ENCODE data around the gene RAI2.

Gene RAI2

DNA sequence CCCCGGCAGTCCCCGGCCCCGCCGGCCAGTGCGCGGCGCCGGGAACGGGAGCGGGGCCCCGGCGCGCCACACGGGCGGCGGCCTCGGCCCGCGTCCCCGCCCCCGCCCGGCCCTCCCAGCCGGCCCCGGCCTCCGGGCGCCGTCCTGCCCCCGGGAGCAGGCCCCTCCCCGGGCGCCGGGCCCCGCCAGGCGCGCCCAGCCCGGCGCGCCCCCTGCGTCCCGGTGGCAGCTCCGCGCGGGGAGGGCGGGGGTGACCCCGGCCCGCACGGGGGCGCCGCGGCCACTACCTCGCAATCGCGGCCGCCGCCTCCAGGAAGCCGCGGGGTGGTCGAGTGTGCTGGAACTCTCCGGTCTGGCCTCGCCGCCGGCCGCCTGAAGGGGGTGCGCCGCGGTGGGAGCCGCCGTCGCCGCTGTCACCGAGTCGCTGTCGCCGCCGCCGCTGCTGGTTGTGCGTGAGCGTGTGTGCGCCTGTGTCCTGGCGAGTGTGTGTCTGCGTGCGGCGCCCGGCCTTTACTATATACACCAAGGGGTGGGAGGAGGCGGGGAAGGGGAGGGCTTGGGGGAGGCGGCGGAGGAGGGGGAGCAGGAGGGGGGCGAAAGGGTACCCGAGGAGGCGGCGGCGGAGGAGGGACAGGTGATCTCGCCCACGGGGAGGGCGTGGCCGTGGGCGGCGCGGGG lies at the start of gene RAI2:
Gene RAI2 (minus strand): TSS at position 488 of the 678 bp plus-strand sequence. CDS start 59,288 bp downstream, outside the sequence.
- no peak for DNase-seq (ENCODE audit: low spot score)

DNA sequence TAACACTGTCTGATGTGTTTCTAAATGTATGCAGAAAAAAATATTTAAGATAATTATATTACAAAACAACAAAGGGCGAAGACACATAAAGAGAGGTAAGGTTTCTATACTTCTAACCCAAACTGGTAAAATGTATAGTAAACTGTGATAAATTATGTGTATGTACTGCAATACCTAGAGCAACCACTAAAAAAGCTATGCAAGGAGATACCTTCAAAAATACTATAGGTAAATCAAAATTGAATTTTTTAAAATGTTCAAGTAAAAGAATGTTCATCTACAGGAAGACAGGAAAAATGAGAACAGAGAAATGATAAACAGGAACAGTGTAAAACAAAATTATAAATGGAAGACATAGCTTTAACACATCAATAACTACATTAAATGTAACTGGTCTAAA lies 27.3 kb upstream of the RAI2 start:
- DNase-seq (ENCODE audit: low spot score), result no peak

DNA sequence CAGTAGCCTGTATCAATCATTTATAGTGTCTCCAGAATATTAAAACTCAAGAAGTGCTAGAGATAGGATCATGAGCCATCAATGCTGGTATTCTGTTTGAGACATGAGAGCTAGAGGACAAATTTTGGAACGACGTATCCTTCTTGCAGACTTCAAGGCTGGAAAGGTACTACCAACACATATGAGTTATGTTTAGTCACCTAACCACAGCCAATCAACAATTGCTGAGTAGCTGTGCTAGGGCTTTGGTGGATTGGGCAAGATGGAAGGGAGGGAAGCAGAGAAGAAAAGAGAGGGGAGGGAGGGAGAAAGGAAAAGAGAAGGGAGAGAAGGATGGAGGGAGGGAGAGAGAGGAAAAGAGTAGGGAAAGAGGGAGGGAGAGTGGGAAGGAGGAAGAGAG lies 21.6 kb upstream of the RAI2 start:
- DNase-seq (ENCODE audit: low spot score), result no peak

DNA sequence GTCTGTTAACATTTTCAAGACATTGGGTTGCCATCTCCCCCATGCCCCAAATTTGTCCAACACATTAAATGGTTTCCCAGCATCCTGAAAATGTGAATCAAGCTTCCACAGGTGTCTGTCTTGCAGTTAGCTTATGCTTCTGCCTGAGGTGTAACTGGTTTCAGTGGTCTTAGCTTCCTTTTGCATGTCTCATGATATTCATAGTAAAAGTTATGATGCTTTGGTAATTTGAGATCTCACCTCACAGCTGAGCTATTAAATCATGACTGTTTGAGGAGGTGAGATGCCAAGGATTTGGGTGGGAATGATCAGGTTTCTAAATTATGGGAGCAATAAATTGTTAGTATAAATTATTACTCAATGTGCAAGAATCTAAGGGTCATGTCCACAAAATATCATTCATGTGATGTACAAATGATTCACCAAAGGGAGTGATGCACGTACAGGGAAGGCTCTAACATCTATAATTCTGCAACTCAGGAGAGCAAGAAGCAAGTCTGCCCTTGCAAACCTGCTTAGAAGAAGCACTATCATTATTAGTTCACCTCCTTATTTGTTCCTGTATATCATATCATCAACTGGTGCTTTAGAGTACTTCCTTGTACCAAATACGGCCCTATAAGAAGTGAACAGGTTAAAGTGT lies 17.1 kb upstream of the RAI2 start:
- DNase-seq (ENCODE audit: low spot score), result no peak

DNA sequence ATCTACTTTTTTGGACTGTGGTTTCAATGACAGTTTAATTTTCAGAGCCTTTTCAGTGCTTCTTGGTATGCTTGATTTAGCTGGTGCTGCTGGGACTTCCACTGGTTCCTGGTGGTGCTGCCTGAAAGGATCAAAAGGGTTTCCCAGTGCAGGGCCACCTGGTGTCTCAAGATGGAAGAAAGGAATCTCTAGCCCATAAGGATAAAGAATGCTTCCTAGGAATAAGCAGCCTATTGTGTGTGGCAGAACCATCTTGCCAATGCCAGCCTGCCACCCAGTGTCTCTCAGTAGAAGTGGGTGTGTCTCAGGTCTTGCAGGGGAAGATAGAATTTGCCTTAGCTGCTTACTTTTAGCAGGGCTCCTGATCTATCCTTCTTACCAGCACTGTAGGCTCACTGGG lies 15.0 kb upstream of the RAI2 start:
- DNase-seq (ENCODE audit: low spot score), result no peak

DNA sequence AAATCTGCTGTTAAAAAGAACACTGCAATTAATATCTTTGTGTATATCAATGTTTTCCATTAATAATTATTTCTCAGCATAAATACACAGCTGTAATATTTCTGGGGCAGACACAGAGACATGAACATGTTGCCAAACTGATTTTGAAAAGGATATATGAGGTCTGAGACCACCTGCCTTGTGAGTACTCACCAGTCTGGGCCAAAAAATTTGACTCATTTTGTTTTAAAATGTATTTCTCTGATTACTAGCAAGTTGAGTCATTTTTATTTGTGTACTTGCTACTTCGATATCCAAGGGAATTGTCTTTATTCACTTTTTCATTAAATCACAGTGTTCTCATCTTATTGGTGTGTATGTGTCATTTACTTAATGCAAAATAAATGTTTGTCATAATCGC lies 8.5 kb upstream of the RAI2 start:
- DNase-seq (ENCODE audit: low spot score), result no peak

DNA sequence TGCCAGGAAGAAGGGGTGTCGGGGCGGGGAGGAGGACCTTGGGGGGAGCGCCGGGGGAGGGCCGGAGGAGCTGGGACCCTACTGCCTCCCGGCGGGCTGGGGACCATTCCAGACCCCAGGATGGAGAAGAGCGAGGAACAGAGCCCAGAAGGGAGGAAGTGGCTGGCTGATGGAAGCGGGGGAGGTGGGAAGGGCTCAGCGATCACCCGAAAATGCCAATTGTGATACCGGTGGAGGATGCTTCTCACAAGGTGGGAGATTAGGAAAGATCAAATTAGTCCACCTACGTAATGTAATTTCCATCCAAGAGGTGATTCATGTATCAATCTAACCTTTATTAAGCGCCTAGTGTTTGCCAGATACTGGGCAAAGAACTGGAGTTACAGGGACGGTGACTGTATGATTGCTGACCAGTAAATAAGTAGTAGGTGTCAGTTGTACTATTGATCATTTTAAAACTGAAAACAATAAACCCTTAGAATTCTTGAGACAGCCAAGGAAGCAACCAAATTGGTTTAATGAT lies 452 bp upstream of the RAI2 start:
- DNase-seq (ENCODE audit: low spot score), result no peak

DNA sequence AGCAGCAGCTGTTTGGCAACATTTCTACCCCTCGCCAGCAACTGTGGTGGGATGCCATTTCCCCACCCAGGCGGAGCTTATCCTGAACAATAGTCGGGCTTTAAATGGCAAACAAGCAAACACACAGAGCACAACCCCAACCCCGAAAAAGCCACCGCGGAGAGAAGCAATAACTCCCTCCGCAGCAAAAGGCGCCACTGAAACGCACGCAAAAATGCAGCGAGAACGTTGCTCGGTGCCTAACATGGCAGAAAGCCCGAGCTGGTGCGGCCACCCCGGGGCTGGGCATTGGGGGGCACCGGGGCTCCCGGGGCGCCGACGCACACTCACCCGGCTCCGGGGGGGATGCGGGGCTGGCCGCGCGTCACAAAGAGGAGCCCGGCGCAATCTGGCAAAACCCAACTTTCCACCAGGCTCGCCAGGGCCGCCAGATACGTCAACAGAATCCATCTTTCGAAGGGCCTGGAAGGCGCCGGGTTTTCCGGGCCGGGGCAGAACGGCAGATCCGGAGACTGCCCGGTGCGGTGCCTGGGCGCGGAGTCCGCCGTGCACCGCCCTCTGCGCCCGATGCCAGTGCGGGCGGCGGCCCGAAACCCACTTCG lies 818 bp downstream of the RAI2 start:
- DNase-seq (ENCODE audit: low spot score), result no peak

DNA sequence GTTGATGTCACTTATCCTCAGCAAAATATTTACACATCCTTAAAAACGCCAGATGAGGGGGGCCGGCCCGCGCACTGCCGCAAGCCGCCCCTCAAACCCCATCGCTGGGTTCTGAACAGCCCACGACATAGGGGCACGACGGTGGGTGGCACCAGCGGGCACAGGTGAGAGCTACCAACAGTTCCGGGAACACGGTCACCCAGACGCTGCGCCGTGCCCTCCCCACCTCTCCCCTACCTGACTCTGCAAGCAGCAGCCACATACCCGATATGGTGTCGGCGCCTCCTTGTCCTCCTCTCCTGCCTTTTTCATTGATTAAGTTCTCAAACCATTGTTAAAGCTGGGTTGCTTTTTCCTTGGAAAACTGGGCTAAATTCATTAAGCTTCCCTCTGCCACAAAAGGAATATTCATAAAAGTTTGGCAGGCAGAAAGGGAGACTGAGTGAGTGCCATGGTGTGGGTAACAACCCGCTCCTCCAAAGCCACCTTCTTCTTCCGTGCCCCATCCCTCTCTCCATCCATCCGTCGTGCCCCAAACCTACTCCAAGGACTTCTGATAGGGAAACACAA lies 1.4 kb downstream of the RAI2 start:
- no peak for DNase-seq (ENCODE audit: low spot score)

DNA sequence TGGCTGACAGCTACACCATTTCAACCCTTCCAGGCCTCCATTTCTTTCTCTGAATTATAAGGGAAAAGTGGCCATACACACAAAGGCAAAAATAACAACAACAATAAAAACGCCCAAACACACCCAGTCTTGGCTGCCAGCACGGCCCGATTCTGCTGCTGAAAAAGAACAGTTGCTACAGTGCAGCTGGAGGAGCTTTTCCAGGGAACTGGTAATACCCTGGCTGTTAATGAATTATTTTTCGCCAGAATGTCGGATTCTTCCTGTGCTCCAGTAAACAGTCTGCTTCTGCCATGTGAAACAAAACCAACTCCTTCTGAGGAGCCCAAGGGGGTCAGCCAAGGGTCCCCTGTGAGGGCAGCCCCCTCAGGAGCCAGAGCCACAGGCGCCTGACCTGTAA lies 6.6 kb downstream of the RAI2 start:
- DNase-seq (ENCODE audit: low spot score), result no peak

DNA sequence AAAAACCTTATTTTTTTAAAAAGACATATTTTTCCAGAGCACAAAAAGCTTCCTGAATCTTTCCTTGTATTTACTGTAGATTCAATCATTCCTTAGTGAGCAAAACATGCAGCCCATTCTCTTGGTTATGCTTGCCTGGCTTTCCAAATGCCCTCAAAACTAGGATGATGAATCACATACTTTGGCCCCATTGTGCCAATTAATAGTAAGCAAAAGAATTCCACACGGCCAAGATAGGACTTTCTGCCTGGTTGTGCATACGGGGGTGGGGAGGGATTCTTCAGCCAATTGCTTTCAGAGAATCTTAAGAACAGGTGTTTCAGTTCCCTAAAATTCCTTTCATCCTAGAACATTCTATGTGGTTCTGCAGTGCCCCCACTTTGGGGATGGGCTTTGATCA lies 7.0 kb downstream of the RAI2 start:
- DNase-seq (ENCODE audit: low spot score), result no peak

DNA sequence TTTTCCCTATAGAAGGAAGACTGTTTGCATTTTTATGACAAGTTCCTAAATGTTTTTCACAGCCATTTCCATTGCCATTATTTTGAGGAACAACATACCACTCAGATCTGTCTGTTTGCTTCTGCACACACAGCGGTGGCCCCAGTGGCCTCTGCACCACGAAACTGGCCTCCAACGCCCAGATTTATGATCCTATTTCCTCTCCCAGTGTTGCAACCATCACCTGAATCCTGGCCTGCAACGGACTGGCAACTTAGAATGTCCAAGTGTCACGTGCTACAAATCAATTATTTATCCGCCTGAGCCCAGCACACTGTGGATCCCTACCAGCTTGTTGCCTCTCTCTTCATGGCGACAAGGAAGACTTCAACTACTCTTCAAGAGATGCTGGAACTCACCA lies 9.2 kb downstream of the RAI2 start:
- no peak for DNase-seq (ENCODE audit: low spot score)

DNA sequence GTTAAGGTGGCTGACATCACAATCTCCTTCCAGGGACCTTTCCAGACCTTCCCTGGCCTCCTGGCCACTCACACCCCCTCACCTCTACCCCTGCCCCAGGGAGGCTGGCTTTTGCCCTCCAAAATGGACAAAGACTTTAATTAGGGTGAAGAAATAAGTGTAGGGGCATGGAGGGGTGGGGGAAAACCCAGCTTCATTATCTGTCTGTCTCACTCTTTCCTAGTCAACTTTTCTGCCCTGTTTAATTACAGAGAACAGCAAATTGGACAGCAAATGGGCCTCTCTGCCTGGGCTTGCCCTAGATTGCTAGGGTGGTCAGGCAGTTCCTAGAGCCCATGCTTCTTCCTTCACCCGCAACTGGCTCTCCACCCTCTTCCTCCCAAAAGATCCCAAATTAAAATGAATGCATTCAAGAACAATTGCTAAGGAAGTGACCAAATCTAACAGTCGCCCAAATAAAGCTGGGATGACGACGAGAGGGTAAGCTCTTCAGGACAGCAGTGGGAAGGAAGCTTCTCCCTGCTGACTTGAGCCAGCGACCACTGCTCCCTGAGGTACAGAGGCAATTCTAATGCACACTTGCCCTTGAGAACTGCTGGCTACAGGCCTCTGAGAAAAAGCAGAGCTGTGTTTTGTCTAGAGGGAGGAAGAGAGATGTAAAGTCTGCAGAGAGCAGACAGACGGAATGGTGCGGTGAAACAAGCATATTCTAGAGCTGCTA lies 12.4 kb downstream of the RAI2 start:
- no peak for DNase-seq (ENCODE audit: low spot score)

DNA sequence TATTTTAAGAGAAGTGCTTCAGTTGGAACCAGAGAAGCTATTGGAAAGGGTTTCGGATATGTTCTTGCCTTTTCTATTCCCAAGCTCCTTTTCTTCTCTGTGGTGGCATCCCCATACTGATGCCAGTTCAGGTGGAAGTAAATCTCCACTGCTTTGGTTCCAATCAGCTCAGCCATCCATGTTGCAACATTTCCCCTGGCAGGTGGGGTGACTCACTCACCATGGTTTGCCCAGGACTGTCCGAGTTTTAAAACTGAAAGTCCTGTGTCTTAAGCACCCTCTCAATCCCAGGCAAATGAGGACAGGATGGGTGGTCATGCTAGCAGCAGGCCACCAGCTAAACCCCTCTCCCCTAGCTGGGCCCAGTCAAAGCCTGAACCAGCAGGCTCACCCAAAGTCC lies 15.1 kb downstream of the RAI2 start:
- DNase-seq (ENCODE audit: low spot score), result no peak

DNA sequence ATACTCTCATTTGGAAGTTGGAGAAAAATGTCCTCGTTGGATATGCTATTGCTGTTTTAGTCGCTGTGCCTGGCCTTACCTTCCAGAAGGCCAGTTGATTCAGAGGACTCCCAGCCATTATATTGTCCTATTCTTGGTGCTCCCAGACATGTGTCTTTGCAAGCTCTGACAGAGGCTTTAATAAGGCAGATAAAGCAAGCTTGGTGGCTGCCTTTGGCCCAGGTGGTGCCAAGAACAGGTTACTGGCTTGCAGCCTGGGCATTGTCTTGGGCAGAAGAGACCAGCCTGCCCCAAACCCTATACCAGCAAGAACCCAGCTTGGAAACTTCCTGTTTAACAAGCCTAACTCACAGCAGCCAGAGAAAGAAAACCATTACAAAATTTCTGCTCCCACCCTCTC lies 16.9 kb downstream of the RAI2 start:
- no peak for DNase-seq (ENCODE audit: low spot score)

DNA sequence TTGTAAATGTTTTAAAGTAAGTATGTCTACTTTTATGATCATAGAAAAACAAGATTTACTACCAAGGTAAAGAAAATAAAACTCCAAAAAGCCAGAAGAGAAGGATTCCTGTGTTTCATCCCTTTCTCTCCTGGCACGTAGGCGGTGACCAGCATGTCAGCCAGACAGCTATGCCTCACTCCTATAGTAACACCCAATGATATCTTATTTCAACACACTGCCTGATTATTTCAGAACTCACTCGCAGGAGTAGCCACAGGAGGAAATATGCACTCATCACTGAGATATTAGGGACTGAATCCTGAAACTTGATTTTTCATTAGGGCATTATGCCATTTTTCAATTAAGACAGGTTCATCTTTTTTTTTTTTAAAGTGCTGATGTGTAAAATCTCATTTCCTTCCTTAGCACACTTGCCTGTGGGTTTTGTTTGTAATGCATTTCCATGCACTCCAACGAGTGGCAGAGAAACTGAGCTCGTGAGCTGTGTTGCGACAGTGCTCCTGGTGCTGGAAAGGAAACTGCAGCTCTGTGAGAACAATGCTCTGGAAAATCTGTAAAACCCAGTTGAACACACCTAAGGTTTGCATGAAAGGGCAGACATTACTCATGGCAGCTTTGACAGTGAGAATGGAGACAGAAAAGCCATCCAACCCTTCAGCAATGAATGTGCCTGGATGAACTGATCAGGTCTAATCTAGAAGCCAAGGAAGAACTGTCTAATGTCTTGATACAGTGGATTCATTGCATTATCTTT lies 18.2 kb downstream of the RAI2 start:
- DNase-seq (ENCODE audit: low spot score), result no peak

DNA sequence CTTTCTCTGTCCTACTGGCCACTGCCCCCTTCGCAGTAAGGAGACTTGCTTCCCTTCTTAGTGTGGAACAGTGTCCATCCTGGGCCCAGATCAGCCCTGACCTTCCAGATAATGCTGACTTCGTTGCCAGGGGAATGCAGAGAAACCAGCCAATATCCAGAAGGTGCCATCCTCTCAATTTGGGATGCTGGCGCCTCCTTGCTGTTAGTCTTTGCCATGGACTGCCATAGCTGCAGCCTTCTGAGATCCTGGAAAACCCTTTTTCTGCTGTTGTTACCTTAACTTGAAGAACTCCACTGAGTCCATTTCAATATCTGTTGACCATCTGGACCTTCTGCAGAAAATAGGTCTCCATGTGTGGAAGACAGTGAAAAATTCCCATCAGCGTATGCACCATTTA lies 21.8 kb downstream of the RAI2 start:
- no peak for DNase-seq (ENCODE audit: low spot score)

DNA sequence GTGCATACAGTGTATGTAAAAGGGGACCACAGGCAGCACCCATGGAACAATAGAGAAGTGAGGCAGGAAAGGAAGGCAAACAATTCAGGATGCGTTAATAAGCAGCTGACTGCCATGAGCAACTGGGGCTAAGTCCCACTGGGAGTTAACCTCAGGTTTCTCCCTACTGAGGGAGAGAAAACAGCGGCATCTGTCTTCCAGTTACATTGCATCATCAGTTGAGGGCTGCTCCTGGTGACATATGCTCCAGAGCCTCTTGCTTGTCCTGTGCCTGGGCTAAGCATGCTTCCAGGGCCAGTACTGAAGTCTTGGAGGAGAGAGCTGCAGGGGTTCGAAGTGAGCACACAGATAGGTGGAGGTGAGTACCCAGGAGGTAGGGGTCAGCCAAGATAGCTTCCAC lies 24.3 kb downstream of the RAI2 start:
- no peak for DNase-seq (ENCODE audit: low spot score)

DNA sequence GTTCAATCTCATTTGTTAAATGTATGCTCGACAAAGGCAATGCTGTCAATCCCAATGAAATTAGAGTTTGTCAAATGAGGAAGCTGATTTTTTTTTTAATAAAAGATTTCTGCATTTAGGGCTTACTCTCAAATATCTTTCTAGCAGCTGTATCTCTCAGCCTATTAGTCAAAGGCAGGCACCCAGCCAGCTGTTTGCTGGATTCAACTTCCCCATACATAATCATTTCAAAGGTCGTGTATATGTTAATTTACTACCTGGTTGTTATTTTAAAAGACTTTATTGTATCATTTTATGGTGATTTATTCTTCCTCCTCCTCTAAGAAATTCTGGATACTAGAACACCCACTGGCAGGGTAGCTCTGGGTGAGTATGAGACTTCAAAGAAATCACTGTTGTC lies 27.1 kb downstream of the RAI2 start:
- DNase-seq (ENCODE audit: low spot score), result no peak

DNA sequence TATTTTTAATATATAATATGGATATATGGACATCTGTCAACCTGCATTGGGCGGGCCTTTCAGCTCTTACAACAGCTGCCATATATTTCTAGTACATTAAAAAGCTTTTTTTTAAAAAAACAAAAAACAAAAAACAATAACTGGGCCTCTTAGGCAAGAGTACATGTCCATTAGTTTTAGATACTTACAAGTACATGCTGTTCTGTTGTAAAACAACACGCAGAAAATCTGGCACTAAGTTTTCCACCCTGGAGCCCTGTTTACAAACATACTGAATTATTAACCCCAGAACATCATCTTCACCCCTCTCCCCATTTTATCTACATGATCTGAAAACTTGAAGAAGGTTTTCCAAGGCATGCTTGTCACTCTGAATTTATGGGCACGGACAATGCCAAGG lies 29.8 kb downstream of the RAI2 start:
- DNase-seq (ENCODE audit: low spot score), result no peak

DNA sequence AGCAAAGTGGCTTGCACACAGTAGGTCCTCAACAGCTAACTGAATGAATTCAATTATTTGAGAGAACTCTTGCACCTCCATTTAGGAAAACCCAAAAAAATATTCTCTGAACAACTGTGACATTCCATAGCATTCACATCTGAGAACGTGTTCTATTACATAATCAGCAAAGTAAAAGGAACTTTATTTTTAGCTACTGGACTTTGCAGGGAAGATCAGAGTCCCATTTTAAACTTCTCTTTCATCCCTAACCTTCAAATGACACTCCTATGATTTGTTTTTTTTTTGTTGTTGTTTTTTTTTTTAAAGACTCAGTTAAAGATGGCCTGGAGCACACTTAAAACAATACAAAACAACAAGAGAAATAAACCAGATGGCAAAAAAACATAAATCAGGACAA lies 30.9 kb downstream of the RAI2 start:
- DNase-seq (ENCODE audit: low spot score), result no peak

DNA sequence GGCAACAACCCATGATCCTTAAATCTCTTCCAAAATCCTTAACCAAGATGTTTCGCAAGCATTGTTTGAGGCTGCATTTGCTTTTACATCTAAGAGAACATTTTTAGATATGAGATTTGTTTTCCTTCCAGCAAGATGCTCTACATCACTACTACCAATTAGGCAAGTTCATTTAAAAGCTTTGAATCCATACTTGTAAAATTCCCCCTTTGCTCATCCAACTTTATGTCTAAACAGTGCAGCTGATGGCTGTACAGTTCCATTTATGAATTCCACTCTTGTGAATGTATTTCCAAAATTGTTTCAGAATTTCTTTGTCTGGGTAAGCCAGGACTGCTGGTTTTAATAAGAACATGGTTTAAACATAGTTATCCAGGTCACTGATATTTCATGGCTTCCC lies 31.5 kb downstream of the RAI2 start:
- no peak for DNase-seq (ENCODE audit: low spot score)
